HG02623 (cell line): ENCODE results near the gene HOXA6.

ENCODE experiments used
- ATAC-seq: cut with Tn5 transposase; IDR thresholded peaks from one replicate; pipeline ENCODE4 v1.9.1; 2021; ENCODE audit warnings: moderate library complexity; ENCODE audit not compliant: unreplicated experiment

Gene HOXA6

GRCh38 chr7:27152816-27153442 is 5.4 kb upstream of the HOXA6 start:
- no peak for ATAC-seq

- ATAC-seq: no peak
Observed at GRCh38 chr7:27151931-27152815, 4.6 kb upstream of the HOXA6 start, which contains the start of gene HOXA3. HOXA3 (minus strand) TSS chr7:27152583; CDS start chr7:27110640, 41,943 bp downstream.

GRCh38 chr7:27151341-27151930 is 3.9 kb upstream of the HOXA6 start:
- no peak for ATAC-seq

- no peak for ATAC-seq
Observed at GRCh38 chr7:27150568-27151340, 3.2 kb upstream of the HOXA6 start.

GRCh38 chr7:27149842-27150567 is 2.4 kb upstream of the HOXA6 start:
- no peak for ATAC-seq

- ATAC-seq: no peak
Observed at GRCh38 chr7:27148756-27149641, 1.4 kb upstream of the HOXA6 start.

- ATAC-seq: no peak
Observed at GRCh38 chr7:27148031-27148755, 619 bp upstream of the HOXA6 start.

- ATAC-seq: no peak
Observed at GRCh38 chr7:27146491-27147198, 929 bp downstream of the HOXA6 start.

GRCh38 chr7:27145914-27146412 is 1.6 kb downstream of the HOXA6 start:
- no peak for ATAC-seq

GRCh38 chr7:27145165-27145913 is 2.2 kb downstream of the HOXA6 start:
- no peak for ATAC-seq

GRCh38 chr7:27144781-27145164 is 2.8 kb downstream of the HOXA6 start:
- ATAC-seq: no peak

GRCh38 chr7:27143950-27144780 is 3.4 kb downstream of the HOXA6 start:
- no peak for ATAC-seq

GRCh38 chr7:27143023-27143949 is 4.3 kb downstream of the HOXA6 start, which contains the start of gene HOXA5:
HOXA5 (minus strand) TSS chr7:27143681; CDS start chr7:27143607, 74 bp downstream.
- ATAC-seq: no peak

GRCh38 chr7:27142580-27143022 is 5.0 kb downstream of the HOXA6 start:
- ATAC-seq: no peak

GRCh38 chr7:27141923-27142579 is 5.5 kb downstream of the HOXA6 start:
- no peak for ATAC-seq
